ENCODE results near the gene GPATCH8. TPM values are rescaled to one million over a fixed set of nuclear protein-coding genes. Genes with fewer than 3 reads are reported as not detected.

GPATCH8 gene
- total RNA-seq, 1 donor from 2014 or later: 70.9 TPM

GRCh38 chr17:44533533-44534246 is 30.5 kb upstream of the GPATCH8 start:
- H3K4me3 Mint-ChIP-seq (ENCODE audit: low read depth): no peak overlapping the region
- H3K27ac Mint-ChIP-seq: peak overlapping the region; percentile 70
- H3K9me3 Mint-ChIP-seq (ENCODE audit: low read depth): no peaks in the 10 kb centered on the region
- peak; percentile 93 for DNase-seq (ENCODE audit: low spot score, unreplicated experiment)
- H3K27me3 Mint-ChIP-seq: peaks cover 6% of the 10 kb centered on the region
- no peaks in the 10 kb centered on the region for H3K36me3 Mint-ChIP-seq (ENCODE audit: insufficient read depth)
- H3K4me1 Mint-ChIP-seq (ENCODE audit: low read depth): peaks cover 6% of the 10 kb centered on the region
- peak; percentile 99 for TF ChIP-seq CTCF (IDR thresholded peaks at IDR 0.05; ENCODE audit: unreplicated experiment)

GRCh38 chr17:44530896-44531418 is 27.8 kb upstream of the GPATCH8 start:
- no peak overlapping the region for H3K27ac Mint-ChIP-seq
- no peak for TF ChIP-seq CTCF (IDR thresholded peaks at IDR 0.05; ENCODE audit: unreplicated experiment)
- H3K4me1 Mint-ChIP-seq (ENCODE audit: low read depth): peaks cover 6% of the 10 kb centered on the region
- peaks cover 6% of the 10 kb centered on the region for H3K27me3 Mint-ChIP-seq
- H3K36me3 Mint-ChIP-seq (ENCODE audit: insufficient read depth): no peaks in the 10 kb centered on the region
- peaks cover 5% of the 10 kb centered on the region for H3K9me3 Mint-ChIP-seq (ENCODE audit: low read depth)
- no peak overlapping the region for H3K4me3 Mint-ChIP-seq (ENCODE audit: low read depth)
- DNase-seq (ENCODE audit: low spot score, unreplicated experiment): no peak

- no peak for TF ChIP-seq CTCF (IDR thresholded peaks at IDR 0.05; ENCODE audit: unreplicated experiment)
- Mint-ChIP-seq H3K4me1 (ENCODE audit: low read depth) (peaks cover 6% of the 10 kb centered on the region), H3K9me3 (ENCODE audit: low read depth) (peaks cover 5% of the 10 kb centered on the region), H3K4me3 (ENCODE audit: low read depth) (no peak overlapping the region), H3K27me3 (peaks cover 6% of the 10 kb centered on the region), H3K36me3 (ENCODE audit: insufficient read depth) (no peaks in the 10 kb centered on the region), H3K27ac (no peak overlapping the region)
- no peak for DNase-seq (ENCODE audit: low spot score, unreplicated experiment)
These were observed 26.7 kb upstream of the GPATCH8 start for GRCh38 chr17:44529864-44530263.

GRCh38 chr17:44527954-44528353 is 24.7 kb upstream of the GPATCH8 start:
- Mint-ChIP-seq H3K9me3 (ENCODE audit: low read depth) (peaks cover 5% of the 10 kb centered on the region), H3K27ac (no peak overlapping the region)

GRCh38 chr17:44527102-44527501 is 23.9 kb upstream of the GPATCH8 start:
- H3K4me3 Mint-ChIP-seq (ENCODE audit: low read depth): no peak overlapping the region
- no peaks in the 10 kb centered on the region for H3K4me1 Mint-ChIP-seq (ENCODE audit: low read depth)

More at GRCh38 chr17:44527954-44528353, 24.7 kb upstream of the GPATCH8 start:
- Mint-ChIP-seq H3K27me3 (peaks cover 6% of the 10 kb centered on the region), H3K4me1 (ENCODE audit: low read depth) (no peaks in the 10 kb centered on the region), H3K4me3 (ENCODE audit: low read depth) (no peak overlapping the region), H3K36me3 (ENCODE audit: insufficient read depth) (no peaks in the 10 kb centered on the region)
- TF ChIP-seq CTCF (IDR thresholded peaks at IDR 0.05; ENCODE audit: unreplicated experiment): no peak
- DNase-seq (ENCODE audit: low spot score, unreplicated experiment): no peak

More at GRCh38 chr17:44527102-44527501, 23.9 kb upstream of the GPATCH8 start:
- peaks cover 4% of the 10 kb centered on the region for H3K27me3 Mint-ChIP-seq
- H3K36me3 Mint-ChIP-seq (ENCODE audit: insufficient read depth): no peaks in the 10 kb centered on the region
- TF ChIP-seq CTCF (IDR thresholded peaks at IDR 0.05; ENCODE audit: unreplicated experiment): no peak
- no peak for DNase-seq (ENCODE audit: low spot score, unreplicated experiment)
- H3K27ac Mint-ChIP-seq: no peak overlapping the region
- peaks cover 5% of the 10 kb centered on the region for H3K9me3 Mint-ChIP-seq (ENCODE audit: low read depth)
